Cerebellar cortex (tissue), 1 donor: Measurements from ENCODE around the gene ARL10.
A peak's percentile ranks its signal among the peaks of the same experiment; 100 is the strongest.

Experiments used
- DNase-seq: peaks from one replicate; pipeline ENCODE4 v3.0.0-alpha.2; 2015; ENCODE audit warnings: low spot score

Gene ARL10

GRCh38 chr5:176365351-176366231, at the start of gene ARL10:
TSS of gene ARL10 (plus strand) at chr5:176365487. CDS start at chr5:176365564, 77 bp downstream.
- DNase-seq, result no peak

GRCh38 chr5:176317534-176318374, 47.5 kb upstream of the ARL10 start:
- no peak for DNase-seq

DNA sequence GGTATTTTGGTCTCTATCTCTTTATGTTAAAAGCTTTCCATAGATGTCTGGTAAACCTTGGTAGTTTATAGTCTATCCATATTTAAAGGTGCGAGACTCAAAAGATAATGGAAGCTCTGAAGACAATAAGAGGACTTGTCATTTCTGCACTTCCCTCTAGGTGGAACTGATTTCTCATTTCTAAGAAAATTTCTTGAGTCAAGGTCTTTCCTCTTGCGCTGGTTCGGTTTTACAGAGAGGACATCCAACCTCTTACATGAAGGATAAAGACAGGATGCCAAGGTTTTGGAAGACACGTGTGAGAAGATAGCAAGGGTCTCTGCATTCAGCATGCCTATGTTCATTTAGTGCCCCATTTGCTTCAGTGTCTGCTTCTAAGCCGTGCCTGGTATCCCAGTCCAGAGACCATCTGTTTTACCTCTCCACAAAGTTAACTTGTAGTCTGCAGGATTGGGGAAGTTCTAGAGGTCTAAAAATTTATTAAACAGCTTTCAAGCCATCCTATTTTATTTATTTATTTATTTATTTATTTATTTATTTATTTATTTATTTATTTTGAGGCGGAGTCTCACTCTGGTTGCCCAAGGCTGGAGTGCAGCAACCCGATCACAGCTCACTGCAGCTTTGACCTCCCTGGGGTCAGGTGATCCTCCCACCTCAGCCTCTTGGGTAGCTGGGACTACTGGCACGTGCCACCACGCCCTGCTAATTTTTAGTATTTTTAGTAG, 45.3 kb upstream of the ARL10 start:
- peak; percentile 28 for DNase-seq

- DNase-seq, result no peak
These were observed 44.7 kb upstream of the ARL10 start for GRCh38 chr5:176320577-176320976.

- no peak for DNase-seq
These were observed 31.1 kb upstream of the ARL10 start for GRCh38 chr5:176334031-176334770.

DNA sequence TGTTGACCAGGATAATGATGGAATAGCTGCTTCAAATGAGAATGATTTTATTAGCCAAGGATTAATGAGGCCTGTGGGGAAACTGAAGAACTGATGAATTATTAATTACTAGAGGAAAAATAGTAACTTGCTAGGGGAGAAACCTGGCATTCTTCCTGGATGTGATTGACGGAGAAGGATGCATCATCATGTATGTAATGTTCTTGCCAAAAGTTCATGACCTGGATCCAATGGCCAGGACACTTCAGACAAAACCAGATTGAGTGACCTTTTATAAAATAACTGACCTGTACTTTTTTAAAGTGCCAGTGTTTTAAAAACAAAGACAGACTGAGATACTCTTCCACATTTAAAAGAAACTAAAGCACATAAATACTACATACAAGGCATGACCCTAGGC, 27.4 kb upstream of the ARL10 start:
- DNase-seq, result no peak

GRCh38 chr5:176339304-176339703, 26.0 kb upstream of the ARL10 start:
- DNase-seq, result no peak

GRCh38 chr5:176341325-176342157, 23.7 kb upstream of the ARL10 start:
- no peak for DNase-seq

GRCh38 chr5:176342158-176342483, 23.2 kb upstream of the ARL10 start:
- no peak for DNase-seq

- DNase-seq, result no peak
These were observed 22.4 kb upstream of the ARL10 start for GRCh38 chr5:176342766-176343458.

GRCh38 chr5:176350416-176350815, 14.9 kb upstream of the ARL10 start:
- no peak for DNase-seq

GRCh38 chr5:176352116-176352878, 13.0 kb upstream of the ARL10 start:
- DNase-seq, result no peak

GRCh38 chr5:176353533-176353932, 11.8 kb upstream of the ARL10 start:
- no peak for DNase-seq

GRCh38 chr5:176355400-176356178, 9.7 kb upstream of the ARL10 start:
- no peak for DNase-seq

DNA sequence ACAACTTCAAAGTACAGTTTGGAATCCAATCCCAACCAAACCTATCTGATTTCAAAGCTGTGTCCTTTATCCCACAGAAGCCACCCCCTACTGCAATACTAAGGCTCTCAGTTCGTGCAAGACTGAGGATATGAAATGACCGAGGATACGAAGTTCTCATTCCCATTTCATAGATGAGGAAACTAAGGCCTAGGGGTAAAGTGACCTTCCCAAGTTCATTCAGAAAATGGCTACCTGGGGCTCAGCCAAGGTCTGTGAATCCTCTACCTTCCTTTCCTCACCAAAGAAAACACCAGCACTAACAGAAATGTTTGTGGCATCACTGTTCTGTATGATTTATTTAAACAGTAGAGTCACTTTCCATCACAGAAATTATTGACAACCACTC, 9.1 kb upstream of the ARL10 start:
- DNase-seq, result no peak

DNA sequence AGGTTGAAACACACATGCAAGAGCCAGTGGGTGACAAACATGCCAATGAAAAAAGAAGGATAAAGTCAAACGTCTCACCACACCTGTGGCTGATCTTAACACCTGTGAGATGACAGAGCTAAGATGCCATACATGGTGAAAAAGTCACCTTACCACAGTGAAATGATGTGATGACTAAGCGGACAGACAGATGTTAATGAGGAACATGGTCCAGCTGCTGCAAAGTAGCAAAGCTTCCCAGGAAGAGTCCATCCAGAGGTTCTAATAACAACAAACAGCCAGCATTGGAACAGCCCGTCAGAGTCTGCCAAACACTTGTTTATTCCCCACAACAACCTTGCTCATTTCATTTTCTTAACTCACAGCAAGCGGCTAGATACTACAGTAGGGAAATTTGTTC, 5.6 kb upstream of the ARL10 start:
- no peak for DNase-seq

DNA sequence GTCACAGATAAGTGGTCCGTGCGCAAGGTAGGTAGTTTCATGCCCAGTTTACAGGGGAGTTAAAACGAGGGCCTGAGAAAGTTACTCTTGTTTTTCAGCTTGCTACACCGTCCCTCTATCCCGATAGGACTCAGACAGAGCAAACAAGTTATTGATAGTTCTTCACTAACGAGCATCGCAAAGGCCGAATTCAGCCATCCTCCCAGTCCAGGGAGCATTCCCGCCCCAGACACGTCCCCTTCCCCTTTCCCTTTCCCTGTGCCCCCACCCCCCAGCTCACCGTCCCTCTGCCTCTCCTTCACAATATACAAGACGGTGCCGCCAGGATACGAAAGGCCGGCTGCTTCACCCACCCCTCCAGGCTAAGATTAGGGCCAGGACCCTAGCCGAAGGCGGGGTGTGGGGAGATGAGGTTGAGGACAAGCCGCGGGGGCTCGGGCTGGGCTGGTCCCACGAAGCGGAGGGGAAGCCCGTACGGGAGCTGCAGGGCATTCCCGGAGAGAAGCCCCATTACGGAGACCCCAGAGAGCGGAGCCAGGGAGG, 4.3 kb upstream of the ARL10 start:
- peak; percentile 25 for DNase-seq
